Skeletal muscle tissue (tissue), 4 donors: ENCODE results near the gene PPP1R14C. TPM values are rescaled to one million over a fixed set of nuclear protein-coding genes. Genes with fewer than 3 reads are reported as not detected.

Experiments used
- H3K27ac ChIP-seq: one replicate; pipeline ENCODE4 v1.7.0; 2013; ENCODE audit warnings: mild to moderate bottlenecking, low read depth, low read length, inconsistent platforms
- H3K27me3 ChIP-seq, 3 donors: one replicate each; pipeline ENCODE4 v1.7.0; 2013; ENCODE audit warnings: low read length in 3 of 3; ENCODE audit not compliant: control insufficient read depth in 3 of 3, insufficient read depth in 3 of 3
- H3K36me3 ChIP-seq, 3 donors: one replicate each; pipeline ENCODE4 v1.7.0; 2013; ENCODE audit warnings: low read length in 3 of 3; ENCODE audit not compliant: control insufficient read depth in 3 of 3, insufficient read depth in 3 of 3
- H3K4me1 ChIP-seq, 3 donors: one replicate each; pipeline ENCODE4 v1.7.0; 2013; ENCODE audit warnings: low read length in 3 of 3, mild to moderate bottlenecking in 3 of 3; ENCODE audit not compliant: control insufficient read depth in 3 of 3, insufficient read depth in 3 of 3
- H3K4me3 ChIP-seq, 3 donors: one replicate each; pipeline ENCODE4 v1.7.0; 2013; ENCODE audit warnings: low read length in 3 of 3
- H3K9ac ChIP-seq, 3 donors: one replicate each; pipeline ENCODE4 v1.7.0; 2013; ENCODE audit warnings: low read length in 3 of 3, mild to moderate bottlenecking in 3 of 3, moderate library complexity in 2 of 3, low read depth in 1 of 3
- H3K9me3 ChIP-seq, 3 donors: one replicate each; pipeline ENCODE4 v1.7.0; 2013; ENCODE audit warnings: low read length in 3 of 3; ENCODE audit not compliant: control insufficient read depth in 3 of 3
- total RNA-seq: library from RNA; depleted of rRNA; stranded (reverse); fragments of >200 nt; gene quantifications from one replicate; pipeline ENCODE4 v1.2.3, GENCODE V29; 2014
- donor health status: Osteomylitis.

The PPP1R14C gene
- total RNA-seq, 1 donor from 2014 or later = 14.1 TPM

DNA sequence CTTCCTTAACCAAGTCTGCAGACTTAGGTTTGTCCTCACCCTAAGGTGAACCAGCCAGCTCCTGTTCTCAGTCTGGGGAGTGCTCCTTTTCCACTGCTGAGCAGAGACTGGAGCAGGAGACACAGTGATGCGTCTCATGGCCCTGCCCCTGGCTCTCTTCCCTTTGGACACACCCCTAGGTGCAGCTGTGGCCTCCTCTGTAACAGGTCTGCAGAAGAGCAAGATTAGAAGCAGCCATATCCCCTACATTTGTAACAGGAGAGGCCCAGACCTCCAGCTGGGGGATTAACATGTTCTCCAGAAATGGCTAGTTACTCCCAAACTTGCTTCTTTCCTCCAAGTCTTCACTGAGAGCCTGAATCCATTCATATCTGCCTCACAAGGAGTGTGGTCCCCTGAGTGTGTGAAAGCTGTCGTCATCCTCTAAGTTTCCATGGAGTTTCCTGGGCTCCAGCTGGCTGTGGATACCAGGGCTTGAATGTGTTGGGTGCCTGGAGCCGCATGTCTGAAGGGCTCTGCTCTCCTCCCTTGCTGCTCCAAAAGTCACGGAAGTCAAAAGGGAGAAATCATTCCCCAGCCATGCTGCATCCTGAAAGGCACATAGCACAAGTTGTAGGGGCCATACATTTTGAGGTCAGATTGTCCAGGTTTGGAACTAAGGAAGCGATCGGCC is 57.7 kb downstream of the PPP1R14C start:
- Histone ChIP-seq H3K36me3 (no peaks in the 10 kb centered on the region), H3K4me1 (peaks cover 34 to 69% (median 37%) of the 10 kb centered on the region in 3 donors), H3K9ac (no peak overlapping the region), H3K4me3 (no peak overlapping the region), H3K27ac (no peak overlapping the region), H3K9me3 (no peaks in the 10 kb centered on the region), H3K27me3 (no peaks in the 10 kb centered on the region)

DNA sequence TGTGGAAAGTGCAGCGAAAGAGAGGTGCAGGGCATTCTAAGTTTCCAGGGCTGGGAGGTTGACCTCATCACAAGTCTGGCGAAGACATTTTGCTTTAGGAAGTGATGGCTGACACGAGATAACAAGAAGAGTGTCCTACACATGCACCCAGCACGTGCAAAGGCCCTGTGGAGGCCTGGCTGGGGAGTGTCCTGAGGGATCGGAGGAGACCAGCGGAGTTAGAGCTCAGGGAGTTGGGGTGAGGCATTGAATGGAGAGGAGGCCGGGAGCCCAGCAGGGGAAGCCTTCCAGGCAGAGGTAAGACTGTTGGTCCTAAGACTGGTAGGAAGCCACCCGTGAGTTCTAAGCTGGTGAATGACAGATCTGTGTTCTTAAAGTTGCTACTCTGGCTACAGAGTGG is 58.4 kb downstream of the PPP1R14C start:
- Histone ChIP-seq H3K4me3 (no peak overlapping the region), H3K9me3 (no peaks in the 10 kb centered on the region), H3K36me3 (no peaks in the 10 kb centered on the region), H3K9ac (no peak overlapping the region), H3K4me1 (peaks cover 30 to 63% (median 33%) of the 10 kb centered on the region in 3 donors), H3K27ac (no peak overlapping the region), H3K27me3 (no peaks in the 10 kb centered on the region)

DNA sequence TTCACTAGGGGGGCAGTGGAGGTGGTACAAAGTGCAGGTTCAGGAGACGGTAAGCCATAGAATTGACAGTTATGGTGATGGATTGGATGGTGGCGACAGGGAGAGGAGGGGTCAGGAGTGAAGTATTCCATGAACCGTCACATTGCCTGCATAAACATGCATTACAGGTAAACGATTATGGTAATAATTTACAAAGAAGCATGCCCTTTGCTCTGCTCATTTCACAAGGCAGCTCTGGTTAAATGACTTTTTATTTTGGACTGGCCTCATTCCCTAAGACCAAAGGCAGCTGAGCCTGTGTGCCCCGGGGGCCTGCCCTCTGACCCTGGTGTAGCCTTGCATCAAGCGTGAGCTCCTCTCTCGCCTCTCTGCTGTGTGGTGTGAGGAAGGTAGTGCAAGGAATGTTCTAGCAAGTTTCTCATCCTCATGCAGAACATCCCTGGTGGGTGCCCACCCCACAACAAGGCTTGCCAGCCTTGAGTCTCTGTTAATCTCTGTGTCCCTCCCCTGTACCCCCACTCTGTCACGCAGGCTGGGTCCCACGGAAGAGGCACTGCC is 59.0 kb downstream of the PPP1R14C start:
- H3K36me3 ChIP-seq = no peaks in the 10 kb centered on the region
- no peak overlapping the region for H3K4me3 ChIP-seq
- no peak overlapping the region for H3K9ac ChIP-seq
- no peaks in the 10 kb centered on the region for H3K9me3 ChIP-seq
- H3K4me1 ChIP-seq = peaks cover 28 to 58% (median 28%) of the 10 kb centered on the region in 3 donors
- no peak overlapping the region for H3K27ac ChIP-seq
- H3K27me3 ChIP-seq = no peaks in the 10 kb centered on the region

DNA sequence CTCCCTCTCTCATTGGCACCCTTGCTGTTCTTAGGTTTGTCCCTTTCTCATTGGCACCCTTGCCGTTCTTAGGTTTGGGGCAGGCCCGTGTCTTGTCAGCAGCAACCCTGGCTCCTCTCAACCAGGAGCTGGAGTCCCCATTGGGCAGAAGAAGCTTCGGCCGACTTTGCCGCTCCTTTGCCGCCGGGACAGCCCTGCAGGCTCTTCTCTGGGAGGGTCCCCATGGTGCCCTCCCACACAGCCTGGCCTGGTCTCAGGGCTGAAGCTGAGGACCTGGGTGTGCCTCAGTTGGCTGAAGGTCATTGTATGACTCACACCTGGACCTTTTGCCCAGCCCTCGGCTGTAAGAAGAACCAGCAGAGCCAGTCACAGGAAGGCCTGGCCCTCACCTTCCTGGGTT is 59.6 kb downstream of the PPP1R14C start:
- no peaks in the 10 kb centered on the region for H3K9me3 ChIP-seq
- no peaks in the 10 kb centered on the region for H3K27me3 ChIP-seq
- no peak overlapping the region for H3K4me3 ChIP-seq
- peaks cover 23 to 52% (median 23%) of the 10 kb centered on the region in 3 donors for H3K4me1 ChIP-seq
- no peaks in the 10 kb centered on the region for H3K36me3 ChIP-seq
- no peak overlapping the region for H3K9ac ChIP-seq
- H3K27ac ChIP-seq = no peak overlapping the region

DNA sequence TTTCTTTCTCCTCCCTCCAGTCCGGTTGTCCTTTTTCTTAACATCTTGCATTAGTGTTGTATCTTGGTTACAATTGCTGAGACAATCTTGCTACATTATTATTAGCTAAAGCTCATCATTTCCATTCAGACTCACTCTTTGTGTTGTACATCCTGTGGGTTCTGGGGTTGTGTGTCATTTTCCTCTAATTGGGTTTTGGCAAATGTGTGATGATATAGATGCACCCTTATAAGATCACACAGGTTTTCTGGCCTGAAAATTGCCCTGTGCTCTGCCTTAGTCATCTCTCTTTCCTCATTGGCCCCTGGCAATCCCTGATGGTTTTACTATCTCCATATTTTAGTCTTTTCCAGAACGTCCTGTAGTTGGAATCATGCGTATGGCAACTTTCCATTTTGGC is 60.1 kb downstream of the PPP1R14C start:
- peaks cover 22 to 54% (median 23%) of the 10 kb centered on the region in 3 donors for H3K4me1 ChIP-seq
- H3K4me3 ChIP-seq = peak overlapping the region in 1 of 3 donors; percentile 78
- no peaks in the 10 kb centered on the region for H3K36me3 ChIP-seq
- no peak overlapping the region for H3K9ac ChIP-seq
- no peaks in the 10 kb centered on the region for H3K27me3 ChIP-seq
- H3K9me3 ChIP-seq = no peaks in the 10 kb centered on the region
- H3K27ac ChIP-seq = no peak overlapping the region

DNA sequence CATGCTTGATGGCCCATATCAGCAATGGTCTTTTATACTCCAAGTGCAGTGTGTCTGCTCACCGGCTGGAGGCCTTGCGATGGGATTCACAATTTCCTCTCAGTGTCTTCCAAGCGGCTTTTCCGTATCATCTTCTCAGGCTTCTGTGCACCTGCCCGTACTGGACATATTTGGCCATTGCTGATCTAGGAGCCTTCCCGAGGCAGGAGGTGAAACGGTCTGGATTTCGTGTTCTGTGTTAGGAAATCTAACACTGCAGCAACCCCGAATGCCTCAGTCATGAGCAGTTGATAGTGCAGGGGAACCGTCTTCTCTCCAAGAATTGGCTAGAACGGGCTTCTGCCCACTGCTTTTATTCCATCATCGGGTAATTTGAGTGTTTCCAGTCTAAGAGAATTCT is 60.5 kb downstream of the PPP1R14C start:
- Histone ChIP-seq H3K9me3 (no peaks in the 10 kb centered on the region), H3K9ac (no peak overlapping the region), H3K27me3 (no peaks in the 10 kb centered on the region), H3K4me1 (peaks cover 22 to 56% (median 28%) of the 10 kb centered on the region in 3 donors), H3K27ac (peak overlapping the region; percentile 36), H3K4me3 (peak overlapping the region; percentile 58 to 78 (median 73)), H3K36me3 (no peaks in the 10 kb centered on the region)

DNA sequence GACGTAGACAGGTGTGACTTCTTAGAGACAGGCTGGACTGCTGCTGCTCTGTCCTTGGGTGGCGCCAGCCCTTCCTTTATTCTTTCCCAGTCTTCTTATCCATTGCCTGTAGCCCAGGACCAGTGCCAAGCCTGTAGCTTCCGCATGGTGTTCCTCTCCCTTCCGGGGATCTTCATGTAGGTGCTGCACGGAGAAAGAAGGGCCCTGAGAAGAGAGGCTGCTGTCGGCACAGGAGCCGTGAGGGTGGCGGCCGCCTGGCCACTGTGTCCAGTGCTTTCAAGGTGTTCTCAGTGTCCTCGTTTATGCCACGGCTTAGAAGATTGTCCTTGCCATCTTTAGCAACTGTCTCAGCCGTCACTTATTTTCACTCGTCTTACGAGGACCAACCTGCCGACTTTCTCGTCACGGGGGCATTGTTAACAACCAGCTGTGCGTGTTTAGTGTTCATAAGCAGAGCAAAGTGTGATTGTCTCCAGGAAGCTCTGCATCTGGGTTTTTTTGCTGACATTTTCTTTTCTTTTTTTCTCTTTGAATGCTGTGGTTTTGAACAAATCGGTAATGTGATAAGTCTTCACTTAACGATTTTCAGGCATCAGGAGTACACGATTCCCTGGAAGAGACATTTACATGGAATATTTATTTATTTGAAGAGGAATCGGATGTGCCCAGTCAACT is 61.2 kb downstream of the PPP1R14C start:
- Histone ChIP-seq H3K36me3 (no peaks in the 10 kb centered on the region), H3K9me3 (no peaks in the 10 kb centered on the region), H3K27ac (peak overlapping the region; percentile 36), H3K9ac (peak overlapping the region in 2 of 3 donors; percentile 65 to 67), H3K4me1 (peaks cover 28 to 55% (median 32%) of the 10 kb centered on the region in 3 donors), H3K4me3 (peak overlapping the region; percentile 63 to 78 (median 73)), H3K27me3 (no peaks in the 10 kb centered on the region)

DNA sequence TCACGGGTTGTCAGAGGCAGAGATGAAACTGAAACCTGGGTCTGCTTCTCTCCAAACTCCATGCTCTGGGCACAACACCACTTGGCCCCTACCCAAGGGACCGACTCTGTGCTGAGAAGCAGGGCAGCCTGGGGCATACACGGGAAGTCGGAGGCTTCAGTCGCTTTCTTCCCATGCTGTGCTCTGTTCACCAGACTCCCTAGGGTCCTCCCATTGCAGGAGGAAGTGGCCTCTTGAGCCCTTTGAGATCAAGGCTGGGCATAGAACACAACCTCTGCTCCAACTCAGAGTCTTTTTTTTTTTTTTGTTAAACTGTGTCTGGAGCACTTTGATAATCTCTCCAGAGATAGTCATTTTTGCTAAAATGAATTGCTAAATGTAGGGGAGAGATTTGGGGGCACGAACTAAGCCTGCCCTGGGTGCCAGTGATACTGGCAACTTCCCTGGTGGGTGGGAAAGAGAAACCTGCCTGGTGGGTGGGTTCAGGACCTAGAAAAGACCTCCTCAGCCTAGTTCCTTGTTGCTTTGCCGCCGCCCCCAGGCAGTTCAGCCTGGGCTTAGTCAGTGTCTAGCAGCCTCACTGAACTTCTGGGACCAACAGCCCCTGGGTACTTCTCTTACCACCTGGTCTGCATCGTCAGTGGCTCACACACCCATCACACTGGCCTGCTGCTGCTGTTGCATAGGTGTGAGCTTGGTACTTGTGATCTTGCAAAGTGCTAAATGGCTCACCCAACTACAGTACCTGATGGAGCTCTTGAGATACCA is 62.0 kb downstream of the PPP1R14C start:
- peak overlapping the region; percentile 57 to 67 (median 65) for H3K9ac ChIP-seq
- H3K4me1 ChIP-seq = peaks cover 30 to 55% (median 32%) of the 10 kb centered on the region in 3 donors
- H3K27me3 ChIP-seq = no peaks in the 10 kb centered on the region
- no peaks in the 10 kb centered on the region for H3K9me3 ChIP-seq
- H3K4me3 ChIP-seq = peak overlapping the region; percentile 63 to 78 (median 73)
- H3K27ac ChIP-seq = peak overlapping the region; percentile 36
- H3K36me3 ChIP-seq = no peaks in the 10 kb centered on the region

DNA sequence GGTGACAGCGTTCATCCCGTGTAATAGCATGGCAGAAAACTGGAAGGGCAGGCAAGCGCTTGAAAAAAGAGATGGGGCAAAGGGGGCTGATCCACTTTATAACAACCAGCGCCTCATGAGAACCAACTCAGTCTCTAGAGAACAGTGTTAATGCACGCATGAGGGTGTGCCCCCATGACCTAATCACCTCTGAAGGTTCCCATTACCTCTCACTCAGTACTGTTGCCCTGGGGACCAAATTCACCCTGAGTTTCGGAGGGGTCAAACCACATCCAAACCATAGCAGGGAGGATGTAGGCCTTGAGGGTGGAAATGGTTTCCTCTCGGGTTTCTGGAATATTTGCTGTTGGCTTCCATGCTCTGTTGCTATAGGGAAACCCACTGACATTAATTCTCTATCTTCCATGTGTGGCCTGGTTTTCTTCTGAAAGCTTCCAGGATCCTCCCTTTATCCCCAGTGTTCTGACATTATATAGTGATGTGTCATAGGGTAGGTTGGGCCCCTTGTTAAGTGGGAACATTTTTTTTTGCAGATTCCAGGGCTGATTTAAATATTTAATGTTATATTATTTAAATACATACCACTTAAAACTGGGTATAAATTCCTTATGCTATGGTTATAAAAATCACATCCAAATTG is 65.2 kb downstream of the PPP1R14C start:
- H3K9ac ChIP-seq = peak overlapping the region in 2 of 3 donors; percentile 17 to 50
- peak overlapping the region; percentile 87 for H3K27ac ChIP-seq

More for the DNA sequence above, 65.2 kb downstream of the PPP1R14C start:
- Histone ChIP-seq H3K36me3 (no peaks in the 10 kb centered on the region), H3K9me3 (no peaks in the 10 kb centered on the region), H3K27me3 (no peaks in the 10 kb centered on the region), H3K4me1 (peaks cover 22 to 38% (median 25%) of the 10 kb centered on the region in 3 donors), H3K4me3 (no peak overlapping the region)
